Skin of body (tissue), 2 donors: ENCODE results near the gene ANKRD65. TPM values are rescaled to one million over a fixed set of nuclear protein-coding genes. Genes with fewer than 3 reads are reported as not detected.

Experiments used
- DNase-seq: peaks from one replicate; lab custom pipeline; 2025; lab: John Stamatoyannopoulos, UW
- total RNA-seq: library from RNA; depleted of rRNA; stranded (reverse); fragments of >200 nt; gene quantifications from one replicate; pipeline ENCODE4 v1.2.3, GENCODE V29; 2014

The ANKRD65 gene
- total RNA-seq, 1 donor from 2014 or later: 2.9 TPM

- no peak for DNase-seq
Observed at GRCh38 chr1:1442069-1442770, 21.1 kb upstream of the ANKRD65 start.

DNA sequence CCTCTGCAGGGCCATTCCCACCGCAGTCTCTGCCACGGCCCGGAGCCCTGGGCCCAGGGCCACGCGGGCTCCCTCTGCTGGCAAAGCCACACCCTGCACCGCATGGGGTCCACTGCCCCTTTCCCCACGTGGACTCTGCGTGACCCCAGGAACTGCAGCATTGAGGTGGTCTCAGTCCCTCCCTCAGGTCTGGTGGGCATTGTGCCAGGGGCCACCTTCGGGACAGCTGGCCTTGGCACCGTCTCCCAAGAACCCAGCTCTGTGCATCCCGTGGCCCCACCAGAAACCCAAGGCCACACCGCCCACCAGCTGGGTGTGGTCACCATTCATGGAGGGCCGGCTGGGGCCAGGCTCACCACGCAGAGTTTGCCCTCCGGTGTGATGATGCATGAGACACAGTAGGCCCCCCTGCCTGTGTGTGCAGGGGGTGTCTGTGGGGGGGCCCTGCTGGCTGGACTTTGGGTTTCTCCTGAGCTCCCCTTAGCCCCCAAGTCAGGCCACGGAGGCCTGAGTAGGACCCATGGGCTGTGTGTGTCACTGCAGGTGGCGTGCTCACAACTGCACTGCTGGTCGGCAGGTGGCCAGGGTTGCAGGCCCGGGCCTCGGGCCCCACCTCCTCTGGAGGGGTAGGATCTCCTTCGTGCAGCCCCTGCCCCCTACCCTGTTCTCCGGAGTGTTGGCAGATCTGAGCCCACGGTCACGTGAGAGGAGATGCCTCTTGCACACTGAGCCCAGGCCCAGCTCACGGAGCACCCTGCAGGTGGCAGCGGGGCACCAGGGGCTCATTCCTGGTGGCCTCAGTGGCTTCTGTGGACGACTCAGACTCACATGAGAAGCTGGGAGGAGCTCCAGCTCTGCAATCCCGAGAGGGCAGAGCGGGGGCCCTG is 20.2 kb upstream of the ANKRD65 start:
- DNase-seq: no peak

DNA sequence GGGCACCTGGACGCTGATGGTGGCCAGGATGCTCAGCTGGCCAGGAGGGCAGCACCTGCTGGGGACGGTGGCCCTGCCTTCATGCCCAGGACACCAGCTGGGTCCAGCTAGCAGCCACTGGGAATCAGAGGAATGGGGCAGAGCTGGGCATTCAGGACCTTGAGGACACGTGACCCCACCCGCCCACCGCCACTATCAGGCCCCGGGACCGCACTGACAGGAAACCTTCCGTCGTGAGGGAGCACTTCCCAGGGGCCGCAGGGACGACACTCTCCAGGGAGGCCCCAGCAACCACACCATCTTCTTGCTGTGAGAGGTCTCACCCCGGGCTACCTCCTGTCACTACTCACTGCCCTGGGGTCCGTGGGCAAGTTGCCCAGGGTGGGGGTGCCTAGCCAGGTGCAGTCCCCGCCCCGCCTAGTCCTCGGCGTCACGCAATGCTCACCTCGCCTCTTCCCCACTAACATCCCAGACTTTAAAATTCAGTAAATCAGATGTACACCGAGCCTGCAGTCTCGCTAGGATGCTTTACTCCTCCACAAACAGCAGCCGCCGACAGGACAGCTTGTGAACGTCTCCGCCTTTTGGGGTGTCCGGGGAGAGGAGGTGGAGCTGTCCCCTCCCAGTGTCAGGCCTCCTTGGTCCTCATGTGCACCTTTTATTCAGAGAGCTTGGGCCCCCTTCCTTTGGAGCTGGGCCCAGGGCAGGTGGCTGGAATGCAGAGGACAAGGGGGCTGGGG is 19.4 kb upstream of the ANKRD65 start:
- no peak for DNase-seq

- no peak for DNase-seq
Observed at GRCh38 chr1:1439546-1440261, 18.6 kb upstream of the ANKRD65 start.

- DNase-seq: no peak
Observed at GRCh38 chr1:1438531-1439381, 17.7 kb upstream of the ANKRD65 start.

- DNase-seq: no peak
Observed at GRCh38 chr1:1437904-1438376, 16.9 kb upstream of the ANKRD65 start.

DNA sequence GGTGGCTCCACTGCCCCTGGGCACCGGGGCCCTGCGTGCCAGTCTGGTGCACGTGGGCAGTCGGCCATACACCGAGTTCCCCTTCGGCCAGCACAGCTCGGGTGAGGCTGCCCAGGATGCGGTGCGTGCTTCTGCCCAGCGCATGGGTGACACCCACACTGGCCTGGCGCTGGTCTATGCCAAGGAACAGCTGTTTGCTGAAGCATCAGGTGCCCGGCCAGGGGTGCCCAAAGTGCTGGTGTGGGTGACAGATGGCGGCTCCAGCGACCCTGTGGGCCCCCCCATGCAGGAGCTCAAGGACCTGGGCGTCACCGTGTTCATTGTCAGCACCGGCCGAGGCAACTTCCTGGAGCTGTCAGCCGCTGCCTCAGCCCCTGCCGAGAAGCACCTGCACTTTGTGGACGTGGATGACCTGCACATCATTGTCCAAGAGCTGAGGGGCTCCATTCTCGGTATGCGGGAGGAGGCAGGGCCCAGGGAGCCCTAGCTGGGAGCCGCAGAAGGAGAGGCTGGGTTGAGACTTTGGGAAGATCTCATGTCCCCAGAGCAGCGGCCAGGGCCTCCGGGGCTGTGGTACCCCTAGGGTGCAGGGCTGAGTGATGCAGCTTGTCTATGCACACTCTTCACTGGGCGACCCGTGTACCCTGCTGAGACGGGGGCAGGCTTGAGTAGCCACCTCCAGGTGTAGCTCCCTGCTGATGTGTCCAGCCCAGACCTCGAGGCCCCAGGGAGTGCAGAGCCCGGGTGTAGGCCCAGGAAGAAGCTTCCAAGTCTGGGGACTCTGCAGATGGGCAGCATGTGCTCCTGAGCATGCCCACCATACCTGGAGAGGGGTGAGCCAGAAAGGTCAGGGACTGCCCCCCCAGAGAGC is 16.2 kb upstream of the ANKRD65 start:
- DNase-seq: no peak

DNA sequence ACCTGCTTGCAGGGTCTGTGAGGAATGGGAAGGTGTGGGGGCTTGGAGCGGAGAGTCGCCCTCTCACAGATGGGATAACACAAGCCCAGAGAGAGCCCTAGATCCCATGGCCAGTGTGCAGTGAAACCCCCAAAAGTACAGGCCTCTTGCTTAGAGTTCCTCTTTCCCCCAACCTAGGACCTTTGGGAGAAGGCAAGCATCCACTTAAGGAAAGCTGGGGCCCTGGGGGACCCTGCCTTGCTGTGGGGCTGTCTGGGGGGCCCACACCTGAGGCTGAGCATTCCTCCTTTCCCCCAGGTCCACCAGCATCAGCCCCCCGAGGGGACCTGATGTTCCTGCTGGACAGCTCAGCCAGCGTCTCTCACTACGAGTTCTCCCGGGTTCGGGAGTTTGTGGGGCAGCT is 15.6 kb upstream of the ANKRD65 start:
- DNase-seq: no peak

DNA sequence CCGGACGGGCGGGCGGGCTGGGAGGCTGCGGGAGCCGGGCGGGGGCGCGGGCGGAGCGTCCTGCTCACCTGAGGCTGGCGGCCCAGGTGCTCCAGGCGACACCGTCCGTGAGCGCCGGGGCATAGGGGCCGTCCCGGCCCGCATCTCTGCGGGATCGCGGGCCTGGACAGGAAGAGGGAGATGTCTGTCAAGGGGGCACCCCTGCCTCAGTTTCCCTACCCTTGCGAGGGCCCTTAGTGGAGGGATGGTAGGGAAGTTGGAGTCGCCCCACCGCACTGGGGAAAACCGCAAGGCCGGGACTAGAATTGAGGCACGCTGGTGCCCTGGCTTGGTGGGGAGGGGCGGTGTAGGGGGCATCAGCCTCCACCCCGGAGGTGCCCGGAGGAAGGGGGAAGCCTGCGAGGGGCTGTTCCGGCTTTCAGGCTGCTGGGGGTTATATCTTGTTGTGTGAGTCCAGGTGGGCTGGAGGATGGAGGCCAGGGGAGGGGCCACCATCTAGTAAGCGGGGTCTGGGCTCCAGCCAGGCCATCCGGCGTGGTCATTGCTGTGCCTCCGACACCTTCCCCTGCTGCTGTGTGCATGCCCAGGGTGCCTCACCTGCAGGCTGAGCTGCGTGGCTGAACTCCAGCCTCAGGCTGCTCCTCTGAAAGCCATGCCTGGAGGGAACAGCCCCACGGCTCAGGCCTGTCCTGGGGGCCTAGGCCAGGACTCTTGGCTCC is 15.0 kb upstream of the ANKRD65 start:
- DNase-seq: no peak

DNA sequence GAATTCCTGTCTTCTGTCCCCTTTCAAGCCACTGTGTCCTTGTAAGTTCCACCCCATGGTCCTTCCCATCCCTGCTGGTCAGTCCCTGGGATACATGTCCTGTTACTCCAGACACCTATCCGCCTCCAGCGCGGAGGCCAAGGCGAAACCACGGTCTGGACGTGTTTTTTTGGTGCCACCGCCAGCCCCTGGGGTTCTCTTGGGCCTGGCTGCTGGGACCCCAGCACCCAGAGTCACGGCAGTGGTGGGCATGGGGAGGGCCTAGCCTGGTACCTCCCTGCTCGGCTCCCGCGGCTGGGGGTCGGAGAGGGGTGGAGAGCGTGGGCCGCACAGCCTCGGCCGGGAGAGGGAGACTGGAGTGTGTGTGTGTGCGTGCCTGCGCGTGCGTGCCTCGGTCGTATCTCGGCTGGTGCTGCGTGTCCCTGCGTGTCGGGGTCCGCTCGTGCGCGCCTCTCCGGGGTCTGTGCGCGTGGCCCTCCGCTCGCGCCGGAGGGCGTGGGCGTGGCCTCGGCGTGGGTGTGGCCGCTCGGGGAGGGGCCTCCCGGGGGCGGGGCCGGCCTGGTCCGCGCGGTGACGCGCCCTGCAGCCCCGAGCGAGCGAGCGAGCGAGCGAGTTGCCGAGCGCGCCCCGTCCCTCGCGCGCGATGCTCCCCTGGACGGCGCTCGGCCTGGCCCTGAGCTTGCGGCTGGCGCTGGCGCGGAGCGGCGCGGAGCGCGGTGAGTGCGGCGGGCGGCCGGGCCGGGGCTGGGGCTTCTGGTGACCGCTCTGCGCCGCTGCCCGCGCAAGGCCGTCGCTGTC is 14.2 kb upstream of the ANKRD65 start, which contains the start of gene VWA1:
VWA1 (plus strand) TSS at position 585 of the 798 bp plus-strand sequence; CDS start at position 644, 59 bp downstream.
- DNase-seq: peak; percentile 32

GRCh38 chr1:1434824-1435105 is 13.7 kb upstream of the ANKRD65 start:
- no peak for DNase-seq

DNA sequence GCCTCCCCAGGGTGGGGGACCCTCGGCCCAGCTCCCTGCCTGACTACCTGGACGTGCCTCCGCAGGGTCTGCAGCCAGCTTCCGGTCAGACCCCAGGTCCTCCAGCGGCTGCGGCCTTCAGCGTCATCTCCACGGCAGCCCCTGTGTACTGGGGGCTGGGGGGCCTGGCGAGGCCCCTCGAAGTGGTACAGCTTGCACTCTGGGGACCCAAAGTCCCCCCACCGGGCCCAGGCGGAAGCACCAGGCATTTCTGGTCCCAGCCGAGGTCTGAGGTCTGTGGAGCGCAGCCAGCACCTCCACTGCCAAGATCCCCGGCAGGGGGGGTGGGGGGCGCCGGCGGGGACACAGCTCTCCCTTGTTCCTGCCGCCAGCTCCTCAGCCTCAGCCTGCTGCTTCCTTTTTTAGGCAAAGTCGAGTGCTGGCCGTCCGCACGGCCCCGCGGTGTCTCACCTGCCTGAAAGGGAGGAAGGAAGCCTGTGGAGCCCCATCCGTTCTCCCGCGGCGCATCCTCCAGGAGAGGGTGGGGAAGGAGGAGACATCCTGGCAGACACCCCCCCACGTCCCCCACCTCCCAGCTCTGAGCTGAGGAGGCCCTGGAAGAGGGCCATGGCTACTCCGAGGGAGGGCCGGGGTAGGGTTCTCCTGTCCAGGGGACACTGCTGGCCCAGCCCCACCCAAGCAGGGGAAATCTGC is 13.2 kb upstream of the ANKRD65 start:
- DNase-seq: no peak

GRCh38 chr1:1433804-1434130 is 12.7 kb upstream of the ANKRD65 start:
- no peak for DNase-seq

DNA sequence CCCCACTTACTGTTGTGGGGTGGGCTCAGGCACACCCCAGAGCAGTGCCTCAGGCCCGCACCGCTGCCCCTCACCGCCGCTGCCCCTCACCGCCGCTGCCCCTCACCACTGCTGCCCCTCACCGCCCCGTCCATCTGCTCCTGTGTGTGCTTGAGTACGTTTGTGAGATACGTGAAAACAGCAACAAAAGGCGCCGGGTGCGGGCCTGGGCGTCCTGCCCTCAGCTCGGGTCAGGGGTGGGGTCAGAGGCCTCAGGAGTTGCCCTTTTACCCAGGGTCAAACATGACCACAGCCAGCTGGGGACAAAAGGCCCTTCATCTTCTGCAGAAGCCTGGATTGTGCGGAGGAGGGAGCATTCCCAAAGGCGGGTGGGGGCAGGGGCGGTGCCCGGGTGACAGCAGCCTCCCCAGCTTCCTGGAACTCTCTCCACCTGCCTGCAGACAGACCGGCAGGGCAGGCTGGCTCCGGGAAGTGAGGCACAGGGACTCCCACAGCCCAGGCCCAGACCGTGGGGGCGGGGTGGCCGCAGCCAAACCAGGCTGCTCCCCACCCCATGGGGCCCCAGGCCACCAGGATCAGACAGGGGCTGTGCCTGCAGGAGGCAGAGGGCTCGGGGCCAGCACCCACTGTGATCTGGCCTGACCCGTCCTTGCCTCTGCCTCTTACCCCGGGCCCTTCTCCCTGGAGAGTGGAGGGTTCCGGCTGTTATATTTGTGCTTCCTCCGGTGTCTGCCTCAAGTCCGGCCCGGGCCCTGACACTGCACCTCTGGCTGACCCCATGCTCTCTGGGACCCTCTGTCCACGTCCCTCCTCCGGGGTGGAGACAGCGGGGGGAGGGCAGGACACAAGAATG is 12.1 kb upstream of the ANKRD65 start:
- peak; percentile 41 for DNase-seq

DNA sequence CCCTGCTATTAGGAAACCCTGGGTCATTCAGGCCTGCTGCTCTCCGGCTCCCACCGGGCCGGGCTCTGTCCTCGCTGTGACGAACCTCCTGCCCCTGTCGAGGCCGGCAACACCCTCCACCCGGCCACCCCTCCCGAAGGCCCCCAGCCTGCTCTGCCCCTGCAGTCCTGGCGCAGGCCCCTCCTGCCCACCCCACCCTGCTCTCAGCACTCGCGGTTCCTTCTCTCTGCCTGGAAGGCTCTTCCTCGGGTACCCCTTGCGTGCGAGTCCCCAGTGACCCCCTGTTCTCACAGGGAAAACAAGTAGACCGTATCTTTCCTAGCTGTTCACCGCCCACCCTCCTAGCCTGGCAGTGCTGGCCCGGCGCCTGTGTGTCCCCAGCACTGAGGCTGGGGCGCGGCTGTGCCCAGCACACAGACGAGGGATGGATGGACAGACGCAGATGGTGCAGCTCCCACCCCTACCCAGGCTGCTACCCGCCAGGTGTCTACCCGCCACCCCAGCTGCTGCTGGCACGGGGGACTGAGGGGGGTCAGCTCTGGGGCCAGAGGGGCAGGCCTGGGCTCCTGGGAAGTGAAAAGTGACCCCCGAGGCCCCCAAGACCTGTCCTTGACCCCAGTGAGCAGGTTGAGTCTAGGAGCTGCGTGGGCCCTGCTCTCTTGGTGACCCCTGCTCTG is 11.3 kb upstream of the ANKRD65 start:
- peak; percentile 46 for DNase-seq

DNA sequence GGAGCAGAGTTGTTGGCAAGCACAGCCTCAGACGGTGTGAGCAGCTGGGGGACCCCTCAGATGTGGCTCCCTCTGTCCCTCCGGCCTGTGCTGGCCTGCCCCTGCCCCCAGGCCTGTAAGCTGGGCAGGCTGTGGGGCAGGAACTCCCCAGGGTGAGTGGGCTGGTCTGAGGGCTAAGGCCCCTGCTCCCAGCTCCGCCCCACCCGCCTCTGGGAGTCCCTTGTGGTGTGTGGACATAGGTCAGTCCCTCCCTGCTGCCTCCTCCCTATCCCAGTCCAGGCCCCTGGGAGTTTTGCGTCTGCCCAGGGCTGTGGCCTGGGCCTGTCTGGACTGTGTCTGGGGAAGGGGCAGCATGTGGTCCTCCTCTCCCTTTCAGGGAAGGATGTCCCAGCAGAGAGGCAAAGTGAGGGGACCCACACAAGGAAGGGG is 10.8 kb upstream of the ANKRD65 start:
- DNase-seq: no peak
